ENCODE data around the gene CCDC8.

Gene CCDC8

GRCh38 chr19:46364359-46364758 is 49.0 kb downstream of the CCDC8 start:
- no peak overlapping the region for H3K4me3 ChIP-seq (ENCODE audit: low read length)
- no peak for DNase-seq (ENCODE audit: low read depth)
- no peak for TF ChIP-seq CTCF (conservative IDR thresholded peaks at IDR 0.05; ENCODE audit: low read depth, low read length)

GRCh38 chr19:46361915-46362314 is 51.4 kb downstream of the CCDC8 start:
- DNase-seq (ENCODE audit: low read depth) = no peak
- no peak overlapping the region for H3K4me3 ChIP-seq (ENCODE audit: low read length)
- TF ChIP-seq CTCF (conservative IDR thresholded peaks at IDR 0.05; ENCODE audit: low read depth, low read length) = no peak

Measured in retinal pigment epithelial cell (primary cell).